CD14-positive monocyte (primary cell): ENCODE results near the gene SYNRG. TPM values are rescaled to one million over a fixed set of nuclear protein-coding genes. Genes with fewer than 3 reads are reported as not detected.
"Not testable (repeated sequence)": the region's sequence is repeated elsewhere in the genome, so short reads cannot be mapped to it uniquely, and the experiment has no call there.

Experiments
- DNase-seq, 3 donors: peaks; one replicate each; pipeline ENCODE4 v3.0.0-alpha.2; 2011 to 2022
- H2AFZ ChIP-seq: 2 replicates; pipeline ENCODE4 v1.6.0; 2012; ENCODE audit warnings: mild to moderate bottlenecking, low read depth, low read length, inconsistent platforms; ENCODE audit not compliant: insufficient read depth, poor library complexity, severe bottlenecking
- H3K27ac ChIP-seq, 2 donors: 1 replicate in 1 of 2; 2 replicates in 1 of 2; pipeline ENCODE4 v1.5.1; 2012 to 2013; ENCODE audit warnings: low read length in 2 of 2, control low read depth in 1 of 2, inconsistent platforms in 1 of 2, low read depth in 1 of 2, mild to moderate bottlenecking in 1 of 2
- H3K27me3 ChIP-seq, 2 donors: one replicate each; pipeline versions ENCODE4 v1.6.0 to v1.6.1; 2011 to 2013; ENCODE audit warnings: low read length in 2 of 2; ENCODE audit not compliant: control insufficient read depth in 2 of 2, insufficient read depth in 2 of 2
- H3K36me3 ChIP-seq, 2 donors: replicated peaks in 1 of 2; 1 replicate in 1 of 2; 2 replicates in 1 of 2; pipeline versions ENCODE4 v1.5.1 to v1.6.1; 2012 to 2013; ENCODE audit warnings: low read length in 2 of 2, control low read depth in 1 of 2, inconsistent platforms in 1 of 2, mild to moderate bottlenecking in 1 of 2; ENCODE audit not compliant: insufficient read depth in 2 of 2, control insufficient read depth in 1 of 2
- H3K4me1 ChIP-seq, 2 donors: 1 replicate in 1 of 2; 2 replicates in 1 of 2; pipeline versions ENCODE4 v1.5.1 to v1.6.1; 2012 to 2013; ENCODE audit warnings: low read length in 2 of 2, control low read depth in 1 of 2, inconsistent platforms in 1 of 2, mild to moderate bottlenecking in 1 of 2, moderate library complexity in 1 of 2; ENCODE audit not compliant: insufficient read depth in 2 of 2, control insufficient read depth in 1 of 2
- H3K4me2 ChIP-seq: replicated peaks from 2 replicates; pipeline ENCODE3; 2012; ENCODE audit warnings: low read length, moderate library complexity, mild to moderate bottlenecking; ENCODE audit not compliant: poor library complexity, severe bottlenecking; ENCODE audit errors: extremely low read depth
- H3K4me3 ChIP-seq, 3 experiments: fragments of 200-600 bp in 1 of 3; sonication (generic) in 1 of 3; replicated peaks in 1 of 3; 1 replicate in 2 of 3; 2 replicates in 1 of 3; pipeline ENCODE4 v1.5.1; 2011 to 2013; ENCODE audit warnings: low read length in 3 of 3, mild to moderate bottlenecking in 3 of 3, control low read depth in 2 of 3, low read depth in 2 of 3, inconsistent platforms in 1 of 3, moderate library complexity in 1 of 3
- H3K79me2 ChIP-seq: 2 replicates; pipeline ENCODE4 v1.6.0; 2012; ENCODE audit warnings: mild to moderate bottlenecking, control low read depth, inconsistent platforms, low read length, moderate library complexity; ENCODE audit not compliant: insufficient read depth
- H3K9ac ChIP-seq: 2 replicates; pipeline ENCODE4 v1.6.0; 2017; ENCODE audit warnings: low read length, mild to moderate bottlenecking; ENCODE audit not compliant: insufficient read depth, poor library complexity, severe bottlenecking
- H3K9me3 ChIP-seq, 2 donors: replicated peaks in 1 of 2; 1 replicate in 1 of 2; 2 replicates in 1 of 2; pipeline versions ENCODE4 v1.5.1 to v1.6.1; 2012 to 2013; ENCODE audit warnings: low read length in 2 of 2, control low read depth in 1 of 2; ENCODE audit not compliant: control insufficient read depth in 1 of 2, insufficient read depth in 1 of 2
- H4K20me1 ChIP-seq: 2 replicates; pipeline ENCODE4 v1.6.0; 2012; ENCODE audit warnings: mild to moderate bottlenecking, low read length, control low read depth, moderate library complexity; ENCODE audit not compliant: insufficient read depth
- H3K27ac Mint-ChIP-seq, 7 donors: one replicate each; pipeline ENCODE4 v1.8.0; 2020; ENCODE audit warnings: mild to moderate bottlenecking in 7 of 7, mixed read lengths in 7 of 7, moderate library complexity in 6 of 7, inconsistent platforms in 2 of 7
- H3K27me3 Mint-ChIP-seq, 3 donors: one replicate each; pipeline ENCODE4 v1.8.0; 2021 to 2022; ENCODE audit warnings: low read depth in 3 of 3, mild to moderate bottlenecking in 3 of 3, mixed read lengths in 3 of 3, moderate library complexity in 3 of 3, inconsistent platforms in 1 of 3
- H3K36me3 Mint-ChIP-seq, 2 donors: one replicate each; pipeline ENCODE4 v1.8.0; 2020; ENCODE audit warnings: mixed read lengths in 2 of 2, inconsistent platforms in 1 of 2, mild to moderate bottlenecking in 1 of 2
- H3K4me1 Mint-ChIP-seq: one replicate; pipeline ENCODE4 v1.8.0; 2020; ENCODE audit warnings: mild to moderate bottlenecking, mixed read lengths
- H3K4me3 Mint-ChIP-seq, 2 donors: one replicate each; pipeline ENCODE4 v1.8.0; 2020; ENCODE audit warnings: mild to moderate bottlenecking in 2 of 2, mixed read lengths in 2 of 2, moderate library complexity in 1 of 2
- H3K9me3 Mint-ChIP-seq, 7 donors: one replicate each; pipeline ENCODE4 v1.8.0; 2020 to 2022; ENCODE audit warnings: mixed read lengths in 7 of 7, mild to moderate bottlenecking in 6 of 7, moderate library complexity in 6 of 7, inconsistent platforms in 2 of 7
- CTCF ChIP-seq: fragments of 200-600 bp; IDR thresholded peaks from one replicate; pipeline ENCODE4 v1.8.0; 2022; ENCODE audit warnings: antibody characterized with exemption, mild to moderate bottlenecking
- WGBS: methylation state at CpG from one replicate; pipeline ENCODE4 v1.1.5; 2013; ENCODE audit warnings: missing lambda C conversion rate; ENCODE audit not compliant: insufficient coverage; 5-methylcytosine and 5-hydroxymethylcytosine counted together
- intact Hi-C, 2 donors: fragments of 100-400 bp; cut with micrococcal nuclease; formaldehyde crosslinking; loops; one replicate each; pipeline versions ENCODE4 v1.15.0 to v1.15.1; 2023
- polyA plus RNA-seq, 3 donors: library from polyadenylated mRNA; depleted of rRNA in 1 of 3; unstranded in 2 of 3; stranded (reverse) in 1 of 3; fragments of 300-500 nt in 2 of 3; fragments of >200 nt in 1 of 3; fragmentation: Illumina TruSeq in 2 of 3; gene quantifications; 1 replicate in 2 of 3; 2 replicates in 1 of 3; pipeline ENCODE4 v1.2.3, GENCODE V29; 2012 to 2021

Gene SYNRG
- polyA plus RNA-seq, 3 donors: 13.1 to 17.5 (median 16.9) TPM

DNA sequence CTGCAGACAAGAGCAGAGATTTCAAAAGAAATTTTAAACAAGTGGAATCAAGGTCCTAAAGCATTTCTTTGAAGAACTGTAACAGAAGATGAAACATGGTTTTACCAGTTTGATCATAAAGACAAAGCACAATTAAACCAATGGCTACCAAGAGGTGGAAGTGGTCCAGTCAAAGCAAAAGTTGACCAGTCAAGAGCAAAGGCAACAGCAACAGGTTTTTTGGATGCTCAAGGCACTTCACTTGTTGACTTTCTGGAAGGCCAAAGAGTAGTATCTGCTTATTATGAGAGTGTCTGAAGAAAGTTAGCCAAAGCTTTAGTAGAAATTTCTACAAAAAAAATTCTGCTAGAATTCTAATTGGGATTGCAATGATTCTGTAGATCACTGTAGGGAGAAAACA is 28.7 kb upstream of the SYNRG start:
- H3K36me3 Mint-ChIP-seq: peaks cover 48 to 77% of the 10 kb centered on the region in 2 donors
- Histone ChIP-seq H3K4me1 (peaks cover 11 to 12% of the 10 kb centered on the region in 2 donors), H3K36me3 (peaks cover 55 to 71% of the 10 kb centered on the region in 2 donors), H3K9me3 (no peaks in the 10 kb centered on the region), H3K79me2 (peaks cover 46% of the 10 kb centered on the region), H3K27ac (no peak overlapping the region), H3K27me3 (no peaks in the 10 kb centered on the region), H3K4me3 (no peak overlapping the region), H2AFZ (no peak overlapping the region), H3K9ac (no peak overlapping the region), H4K20me1 (peaks cover 13% of the 10 kb centered on the region), H3K4me2 (no peak overlapping the region)
- intact Hi-C loops: no loop called here
- H3K27ac Mint-ChIP-seq: no peak overlapping the region
- no peak for TF ChIP-seq CTCF
- no peak overlapping the region for H3K4me3 Mint-ChIP-seq
- no peaks in the 10 kb centered on the region for H3K27me3 Mint-ChIP-seq
- no peak for DNase-seq
- H3K4me1 Mint-ChIP-seq: peaks cover 20% of the 10 kb centered on the region
- no peaks in the 10 kb centered on the region for H3K9me3 Mint-ChIP-seq

- H3K27me3 ChIP-seq, H3K4me3 ChIP-seq, H3K79me2 ChIP-seq, H3K4me2 ChIP-seq, H3K4me1 ChIP-seq, intact Hi-C loops, H3K27ac Mint-ChIP-seq, H3K27me3 Mint-ChIP-seq, H2AFZ ChIP-seq, H4K20me1 ChIP-seq, H3K4me3 Mint-ChIP-seq, H3K27ac ChIP-seq, DNase-seq, H3K4me1 Mint-ChIP-seq, H3K9me3 Mint-ChIP-seq, H3K9me3 ChIP-seq, H3K9ac ChIP-seq: not testable (repeated sequence)
- WGBS: no CpG with 5 or more reads among the region's 6 CpGs
- H3K36me3 ChIP-seq: peaks cover 72 to 94% of the 10 kb centered on the region in 2 donors
- peaks cover 59 to 73% of the 10 kb centered on the region in 2 donors for H3K36me3 Mint-ChIP-seq
Observed at GRCh38 chr17:37616430-37616829, 7.2 kb upstream of the SYNRG start.
